Coronary artery (tissue), 2 donors: ENCODE data around the gene ARPIN.
"Not testable (repeated sequence)": the region's sequence is repeated elsewhere in the genome, so short reads cannot be mapped to it uniquely, and the experiment has no call there.

ENCODE experiments used
- DNase-seq: peaks from one replicate; pipeline ENCODE4 v3.0.0-alpha.2; 2017; ENCODE audit warnings: low spot score
- H3K27ac ChIP-seq, 2 donors: fragments of 200-600 bp; sonication (generic); one replicate each; pipeline ENCODE4 v1.5.1; 2016 to 2019
- H3K4me3 ChIP-seq: fragments of 200-600 bp; sonication (generic); 2 replicates; pipeline ENCODE4 v1.5.1; 2016; ENCODE audit warnings: mild to moderate bottlenecking, moderate library complexity
- TF ChIP-seq, protein P1 (sequence below): fragments of 200-600 bp; sonication (generic); IDR thresholded peaks from one replicate; pipeline ENCODE4 v1.5.1; 2019; ENCODE audit warnings: antibody characterized with exemption

Gene ARPIN

DNA sequence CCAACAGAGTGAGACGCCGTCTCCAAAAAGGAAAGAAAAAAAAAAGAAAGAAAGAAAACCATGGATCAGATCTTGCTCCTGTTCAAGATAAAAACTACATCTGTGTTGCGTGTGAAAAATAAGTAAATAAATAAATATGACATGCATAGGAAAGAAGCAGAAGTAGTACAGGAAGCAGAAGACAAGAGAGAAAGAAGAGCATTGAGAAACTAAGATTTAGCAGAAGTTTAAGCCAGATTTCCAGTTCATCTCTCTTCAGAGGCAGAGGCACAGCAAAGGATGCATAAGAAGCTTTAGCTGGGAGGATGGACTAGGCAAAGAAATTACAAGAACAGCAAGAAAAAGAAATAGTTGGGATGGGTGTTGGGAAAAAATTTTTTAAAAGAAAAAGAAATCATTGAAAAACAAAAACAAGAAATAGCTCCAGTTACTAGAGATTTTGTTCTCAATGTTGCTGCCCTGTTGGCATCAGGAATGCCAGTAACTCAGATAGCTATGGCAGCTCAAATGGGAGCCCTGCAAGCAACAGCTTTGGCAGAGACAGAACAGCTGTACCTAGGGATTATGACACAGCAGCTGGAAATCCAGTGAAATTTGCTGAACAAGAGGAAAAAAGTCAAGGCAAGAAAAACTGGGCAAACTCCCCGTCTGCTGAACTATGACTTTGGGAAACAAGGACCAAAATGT lies 36.2 kb downstream of the ARPIN start:
- no peak overlapping the region for H3K27ac ChIP-seq
- no peak overlapping the region for H3K4me3 ChIP-seq
- TF ChIP-seq, protein P1, sequence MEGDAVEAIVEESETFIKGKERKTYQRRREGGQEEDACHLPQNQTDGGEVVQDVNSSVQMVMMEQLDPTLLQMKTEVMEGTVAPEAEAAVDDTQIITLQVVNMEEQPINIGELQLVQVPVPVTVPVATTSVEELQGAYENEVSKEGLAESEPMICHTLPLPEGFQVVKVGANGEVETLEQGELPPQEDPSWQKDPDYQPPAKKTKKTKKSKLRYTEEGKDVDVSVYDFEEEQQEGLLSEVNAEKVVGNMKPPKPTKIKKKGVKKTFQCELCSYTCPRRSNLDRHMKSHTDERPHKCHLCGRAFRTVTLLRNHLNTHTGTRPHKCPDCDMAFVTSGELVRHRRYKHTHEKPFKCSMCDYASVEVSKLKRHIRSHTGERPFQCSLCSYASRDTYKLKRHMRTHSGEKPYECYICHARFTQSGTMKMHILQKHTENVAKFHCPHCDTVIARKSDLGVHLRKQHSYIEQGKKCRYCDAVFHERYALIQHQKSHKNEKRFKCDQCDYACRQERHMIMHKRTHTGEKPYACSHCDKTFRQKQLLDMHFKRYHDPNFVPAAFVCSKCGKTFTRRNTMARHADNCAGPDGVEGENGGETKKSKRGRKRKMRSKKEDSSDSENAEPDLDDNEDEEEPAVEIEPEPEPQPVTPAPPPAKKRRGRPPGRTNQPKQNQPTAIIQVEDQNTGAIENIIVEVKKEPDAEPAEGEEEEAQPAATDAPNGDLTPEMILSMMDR, result no peak
- no peak for DNase-seq

DNA sequence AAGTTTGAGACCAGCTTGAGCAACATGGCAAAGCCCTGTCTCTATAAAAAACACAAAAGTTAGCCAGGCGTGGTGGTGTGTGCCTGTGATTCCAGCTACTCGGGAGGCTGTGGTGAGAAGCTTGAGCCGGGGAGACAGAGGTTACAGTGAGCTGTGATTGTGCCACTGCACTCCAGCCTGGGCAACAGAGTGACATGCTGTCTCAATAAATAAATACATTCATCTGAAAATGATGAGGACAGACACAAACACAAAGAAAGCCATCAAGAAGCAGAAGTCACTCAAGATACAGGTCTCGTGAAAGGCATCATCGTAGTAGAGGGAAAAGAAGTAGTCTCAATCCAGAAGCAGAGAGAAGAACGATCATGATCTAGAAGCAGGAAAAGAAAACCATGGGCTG lies 37.0 kb downstream of the ARPIN start:
- Histone ChIP-seq H3K27ac (no peak overlapping the region), H3K4me3 (no peak overlapping the region)
- DNase-seq, result no peak
- TF ChIP-seq, protein P1, result no peak

GRCh38 chr15:89874926-89875564 lies 37.7 kb downstream of the ARPIN start:
- H3K27ac ChIP-seq, result no peak overlapping the region
- H3K4me3 ChIP-seq, result no peak overlapping the region
- TF ChIP-seq, protein P1, result peak; percentile 80
- DNase-seq, result no peak

DNA sequence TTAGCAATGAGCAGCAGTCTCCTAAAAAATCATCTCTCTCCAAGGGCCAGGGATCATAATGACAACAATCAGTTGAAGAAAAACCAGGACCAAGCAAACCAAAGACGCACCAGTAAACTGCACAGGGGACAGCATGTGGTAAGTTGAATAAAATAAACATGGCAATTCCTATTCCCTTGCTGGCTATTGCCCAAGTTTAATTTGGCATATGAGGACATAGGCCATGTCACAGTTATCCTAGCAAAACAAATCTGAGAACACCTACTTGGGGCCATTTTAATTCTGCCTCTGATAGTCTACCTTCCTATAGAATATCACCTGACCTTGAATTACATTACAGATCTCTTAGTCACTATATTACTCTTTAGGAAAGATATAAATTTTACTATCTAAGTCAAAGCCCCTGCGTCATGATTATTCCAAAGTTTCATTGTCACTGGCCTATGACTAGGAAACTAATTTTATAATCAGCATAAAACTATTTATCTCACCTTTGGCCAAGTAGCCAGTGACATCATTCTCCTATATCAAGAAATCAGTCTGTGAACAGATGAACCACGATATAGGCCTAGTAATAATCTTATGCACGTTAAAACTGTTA lies 42.0 kb downstream of the ARPIN start:
- DNase-seq, result no peak
- TF ChIP-seq, protein P1, result no peak
- H3K27ac ChIP-seq, result no peak overlapping the region
- no peak overlapping the region for H3K4me3 ChIP-seq

DNA sequence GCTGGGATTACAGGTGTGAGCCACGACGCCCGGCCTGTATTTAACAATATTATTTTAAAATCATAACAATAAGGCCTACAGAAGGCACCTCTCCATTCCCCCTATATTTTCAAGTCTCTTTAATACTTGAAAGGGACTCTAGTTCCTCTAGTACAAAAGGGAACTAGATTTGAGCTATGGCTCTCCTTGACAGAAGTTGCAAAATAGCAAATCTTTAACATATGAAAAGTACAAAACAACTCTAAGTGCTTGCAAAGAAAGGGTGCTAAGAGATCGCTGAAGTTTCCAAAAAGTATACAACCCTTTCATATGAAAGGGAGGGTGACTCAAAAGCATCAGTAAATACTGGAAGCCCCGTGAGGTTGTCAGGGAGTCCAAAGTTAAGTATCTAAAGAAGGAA lies 42.7 kb downstream of the ARPIN start:
- no peak overlapping the region for H3K27ac ChIP-seq
- TF ChIP-seq, protein P1, result no peak
- H3K4me3 ChIP-seq, result no peak overlapping the region
- no peak for DNase-seq

DNA sequence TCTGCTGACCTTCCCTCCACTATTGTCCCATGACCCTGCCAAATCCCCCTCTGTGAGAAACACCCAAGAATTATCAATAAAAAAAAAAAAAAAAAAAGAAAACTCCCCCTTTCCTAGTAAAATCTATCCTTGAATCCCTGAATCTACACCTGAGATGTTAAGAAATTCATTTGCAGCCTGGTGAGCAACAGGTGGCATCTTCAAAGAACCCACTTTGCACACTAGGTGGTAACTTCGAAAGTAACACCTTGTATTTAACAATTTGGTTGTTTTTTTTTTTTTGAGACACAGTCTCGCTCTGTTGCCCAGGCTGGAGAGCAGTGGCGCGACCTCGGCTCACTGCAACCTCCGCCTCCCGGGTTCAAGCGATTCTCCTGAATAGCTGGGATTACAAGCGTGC lies 43.3 kb downstream of the ARPIN start:
- H3K27ac ChIP-seq, H3K4me3 ChIP-seq, DNase-seq: not testable (repeated sequence)

GRCh38 chr15:89864958-89865739 lies 47.6 kb downstream of the ARPIN start:
- Histone ChIP-seq H3K27ac (no peak overlapping the region), H3K4me3 (no peak overlapping the region)
- DNase-seq, result no peak
- TF ChIP-seq, protein P1, result no peak
